CD8-positive, alpha-beta memory T cell (primary cell): Measurements from ENCODE around the gene AFAP1. TPM values are rescaled to one million over a fixed set of nuclear protein-coding genes. Genes with fewer than 3 reads are reported as not detected.

ENCODE experiments used
- CTCF ChIA-PET: fragments of 350-600 bp; sonication (Branson Sonifier 250); formaldehyde crosslinking; loops from one replicate; lab custom pipeline; 2021; ENCODE audit warnings: antibody characterized with exemption; lab: Charles Lee
- POLR2A ChIA-PET: fragments of 350-600 bp; sonication (Branson Sonifier 250); formaldehyde crosslinking; loops from one replicate; lab custom pipeline; 2021; ENCODE audit warnings: antibody characterized with exemption; lab: Charles Lee
- DNase-seq, 5 donors: peaks; one replicate each; pipeline versions ENCODE4 v3.0.0 to v3.0.0-alpha.2; 2020 to 2022; ENCODE audit warnings: mixed read lengths in 1 of 5
- H3K27ac ChIP-seq: one replicate; pipeline ENCODE4 v1.7.0; 2013; ENCODE audit warnings: low read depth, mild to moderate bottlenecking, low read length, moderate library complexity
- H3K27me3 ChIP-seq: 2 replicates; pipeline ENCODE4 v1.7.0; 2013; ENCODE audit warnings: low read length, mild to moderate bottlenecking; ENCODE audit not compliant: insufficient read depth, poor library complexity, severe bottlenecking
- H3K36me3 ChIP-seq: 2 replicates; pipeline ENCODE4 v1.7.0; 2013; ENCODE audit warnings: mild to moderate bottlenecking, low read length, moderate library complexity; ENCODE audit not compliant: insufficient read depth
- H3K4me1 ChIP-seq: 2 replicates; pipeline ENCODE4 v1.7.0; 2013; ENCODE audit warnings: mild to moderate bottlenecking, low read length, moderate library complexity; ENCODE audit not compliant: insufficient read depth
- H3K4me3 ChIP-seq: 2 replicates; pipeline ENCODE4 v1.7.0; 2013; ENCODE audit warnings: mild to moderate bottlenecking, low read length
- H3K9me3 ChIP-seq: 2 replicates; pipeline ENCODE4 v1.7.0; 2013; ENCODE audit warnings: mild to moderate bottlenecking, low read length
- H3K27ac Mint-ChIP-seq, 8 donors: one replicate each; pipeline ENCODE4 v1.8.0; 2020 to 2021; ENCODE audit warnings: mixed read lengths in 8 of 8, mild to moderate bottlenecking in 6 of 8, inconsistent platforms in 3 of 8, moderate library complexity in 3 of 8
- H3K27me3 Mint-ChIP-seq, 2 donors: one replicate each; pipeline ENCODE4 v1.8.0; 2020 to 2021; ENCODE audit warnings: mixed read lengths in 2 of 2, mild to moderate bottlenecking in 1 of 2, moderate library complexity in 1 of 2
- H3K36me3 Mint-ChIP-seq, 3 donors: one replicate each; pipeline ENCODE4 v1.8.0; 2020 to 2021; ENCODE audit warnings: mixed read lengths in 3 of 3, inconsistent platforms in 1 of 3, mild to moderate bottlenecking in 1 of 3
- H3K4me1 Mint-ChIP-seq, 3 donors: one replicate each; pipeline ENCODE4 v1.8.0; 2020 to 2021; ENCODE audit warnings: mixed read lengths in 3 of 3, inconsistent platforms in 1 of 3, mild to moderate bottlenecking in 1 of 3
- H3K4me3 Mint-ChIP-seq, 7 donors: one replicate each; pipeline ENCODE4 v1.8.0; 2020 to 2021; ENCODE audit warnings: mixed read lengths in 7 of 7, mild to moderate bottlenecking in 6 of 7, moderate library complexity in 4 of 7, inconsistent platforms in 2 of 7
- H3K9me3 Mint-ChIP-seq, 5 donors: one replicate each; pipeline ENCODE4 v1.8.0; 2020 to 2022; ENCODE audit warnings: mixed read lengths in 5 of 5, mild to moderate bottlenecking in 3 of 5, moderate library complexity in 2 of 5, inconsistent platforms in 1 of 5
- polyA plus RNA-seq: library from polyadenylated mRNA; unstranded; fragments of 300-500 nt; fragmentation: Illumina TruSeq; gene quantifications from one replicate; pipeline ENCODE4 v1.2.3, GENCODE V29; 2021
- total RNA-seq, 2 experiments: library from RNA; stranded (reverse); gene quantifications; one replicate each; pipeline ENCODE4 v1.2.3, GENCODE V29; 2021

AFAP1 gene
- total and polyA plus RNA-seq, 3 experiments from 2014 or later, result 2.3 to 19.9 (median 18.4) TPM

DNA sequence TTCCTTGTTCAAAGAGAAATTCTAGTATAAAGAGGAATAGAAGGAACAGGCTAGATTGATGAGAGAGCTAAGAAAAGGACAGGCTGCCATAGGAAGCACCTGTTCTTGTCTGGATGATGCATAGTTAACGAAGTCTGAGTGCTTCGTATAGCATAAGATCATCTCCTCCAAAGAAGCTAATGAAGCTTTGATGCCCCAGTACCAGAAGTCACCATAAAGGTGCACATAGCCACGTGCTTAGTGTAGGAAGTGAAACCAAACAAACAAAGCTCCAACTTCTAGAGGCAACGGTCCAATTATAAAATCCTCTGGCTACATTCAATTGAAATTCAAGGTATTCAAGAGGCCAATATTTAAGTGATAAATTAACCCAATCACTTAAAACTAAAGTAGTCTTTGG lies 31.0 kb downstream of the AFAP1 start:
- DNase-seq, result no peak
- no peaks in the 10 kb centered on the region for H3K27me3 ChIP-seq
- no peak overlapping the region for H3K4me3 ChIP-seq
- Mint-ChIP-seq H3K27ac (no peak overlapping the region), H3K4me1 (peaks cover 13 to 48% (median 31%) of the 10 kb centered on the region in 3 donors), H3K9me3 (no peaks in the 10 kb centered on the region), H3K36me3 (peaks cover 0 to 2% (median 0%) of the 10 kb centered on the region in 3 donors), H3K4me3 (no peak overlapping the region), H3K27me3 (no peaks in the 10 kb centered on the region)
- H3K27ac ChIP-seq, result no peak overlapping the region
- ChIA-PET POLR2A (interaction anchor here (0.6 to 0.8 kb wide), 2 partner anchors 31 to 35 kb away, joined by 4 to 5 read pairs; partner anchors contain the start of gene AFAP1), CTCF (interaction anchor here (0.9 to 1.7 kb wide), 3 partner anchors 13 to 79 kb away, joined by 3 to 6 read pairs (median 4); no protein-coding TSS in a partner anchor)
- H3K4me1 ChIP-seq, result no peaks in the 10 kb centered on the region
- H3K36me3 ChIP-seq, result no peaks in the 10 kb centered on the region
- no peaks in the 10 kb centered on the region for H3K9me3 ChIP-seq

DNA sequence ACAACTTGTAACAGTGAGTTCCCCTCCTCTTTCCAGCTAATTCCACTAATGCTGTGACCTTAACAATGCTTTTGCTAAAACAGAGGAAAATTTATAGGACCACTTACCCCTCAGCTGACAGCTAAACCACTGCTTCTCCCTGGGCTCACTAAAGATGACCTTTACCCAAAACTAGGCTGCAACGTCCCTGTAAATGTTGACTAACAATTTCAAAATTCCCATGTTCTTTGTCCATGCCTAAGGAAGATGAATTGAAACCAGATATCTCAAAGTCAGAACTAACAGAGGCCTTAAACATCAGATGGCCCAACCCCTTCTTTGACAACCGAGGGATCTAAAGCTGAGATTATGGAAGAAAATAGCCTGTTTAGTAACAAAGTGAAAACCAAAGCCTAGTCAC lies 32.5 kb downstream of the AFAP1 start:
- no peaks in the 10 kb centered on the region for H3K27me3 Mint-ChIP-seq
- peaks cover 0 to 2% (median 0%) of the 10 kb centered on the region in 3 donors for H3K36me3 Mint-ChIP-seq
- H3K4me1 Mint-ChIP-seq, result peaks cover 22 to 59% (median 37%) of the 10 kb centered on the region in 3 donors
- no peaks in the 10 kb centered on the region for H3K36me3 ChIP-seq
- H3K27ac Mint-ChIP-seq, result peak overlapping the region in 2 of 8 donors; percentile 59 to 77
- DNase-seq, result no peak
- no peak overlapping the region for H3K4me3 ChIP-seq
- no peaks in the 10 kb centered on the region for H3K9me3 ChIP-seq
- H3K4me1 ChIP-seq, result peaks cover 3% of the 10 kb centered on the region
- POLR2A ChIA-PET, result no interaction called here
- CTCF ChIA-PET, result interaction anchor here (0.9 kb wide), 1 partner anchor 12 kb away, joined by 4 read pairs; no protein-coding TSS in a partner anchor
- H3K9me3 Mint-ChIP-seq, result no peaks in the 10 kb centered on the region
- no peaks in the 10 kb centered on the region for H3K27me3 ChIP-seq
- H3K27ac ChIP-seq, result no peak overlapping the region
- no peak overlapping the region for H3K4me3 Mint-ChIP-seq

DNA sequence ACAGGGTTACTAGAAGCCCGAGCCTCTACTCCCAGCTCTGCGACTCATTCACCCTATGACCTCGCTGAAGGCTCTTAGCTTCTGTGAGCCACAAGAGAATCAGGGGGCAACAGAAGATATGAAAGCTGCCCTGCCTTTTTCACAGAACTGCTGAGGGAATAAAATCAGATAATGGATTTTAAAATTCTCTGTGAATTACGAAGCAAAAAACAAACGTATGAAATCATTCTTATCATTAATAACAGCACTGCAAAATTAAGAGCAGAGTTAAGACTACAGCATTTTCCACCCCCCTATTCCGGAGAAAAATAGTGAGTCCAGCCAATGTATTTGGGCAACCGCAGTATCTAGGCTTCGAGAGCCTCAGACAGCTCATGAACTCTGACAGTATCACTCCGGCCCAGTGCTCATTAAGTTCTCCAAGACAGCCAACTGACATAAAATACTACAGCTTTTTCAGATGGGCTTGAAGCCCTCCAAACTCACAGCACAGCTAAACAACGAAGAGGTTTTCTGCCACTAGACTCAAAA lies 33.4 kb downstream of the AFAP1 start:
- peaks cover 22 to 62% (median 38%) of the 10 kb centered on the region in 3 donors for H3K4me1 Mint-ChIP-seq
- Histone ChIP-seq H3K4me1 (peaks cover 3% of the 10 kb centered on the region), H3K9me3 (no peaks in the 10 kb centered on the region), H3K27ac (no peak overlapping the region), H3K4me3 (no peak overlapping the region), H3K36me3 (no peaks in the 10 kb centered on the region), H3K27me3 (no peaks in the 10 kb centered on the region)
- DNase-seq, result no peak
- peaks cover 0 to 2% of the 10 kb centered on the region in 2 donors for H3K27me3 Mint-ChIP-seq
- ChIA-PET POLR2A (no interaction called here), CTCF (interaction anchor here (0.9 kb wide), 1 partner anchor 11 kb away, joined by 4 read pairs; no protein-coding TSS in a partner anchor)
- no peak overlapping the region for H3K4me3 Mint-ChIP-seq
- peaks cover 0 to 2% (median 0%) of the 10 kb centered on the region in 3 donors for H3K36me3 Mint-ChIP-seq
- H3K27ac Mint-ChIP-seq, result no peak overlapping the region
- H3K9me3 Mint-ChIP-seq, result no peaks in the 10 kb centered on the region

DNA sequence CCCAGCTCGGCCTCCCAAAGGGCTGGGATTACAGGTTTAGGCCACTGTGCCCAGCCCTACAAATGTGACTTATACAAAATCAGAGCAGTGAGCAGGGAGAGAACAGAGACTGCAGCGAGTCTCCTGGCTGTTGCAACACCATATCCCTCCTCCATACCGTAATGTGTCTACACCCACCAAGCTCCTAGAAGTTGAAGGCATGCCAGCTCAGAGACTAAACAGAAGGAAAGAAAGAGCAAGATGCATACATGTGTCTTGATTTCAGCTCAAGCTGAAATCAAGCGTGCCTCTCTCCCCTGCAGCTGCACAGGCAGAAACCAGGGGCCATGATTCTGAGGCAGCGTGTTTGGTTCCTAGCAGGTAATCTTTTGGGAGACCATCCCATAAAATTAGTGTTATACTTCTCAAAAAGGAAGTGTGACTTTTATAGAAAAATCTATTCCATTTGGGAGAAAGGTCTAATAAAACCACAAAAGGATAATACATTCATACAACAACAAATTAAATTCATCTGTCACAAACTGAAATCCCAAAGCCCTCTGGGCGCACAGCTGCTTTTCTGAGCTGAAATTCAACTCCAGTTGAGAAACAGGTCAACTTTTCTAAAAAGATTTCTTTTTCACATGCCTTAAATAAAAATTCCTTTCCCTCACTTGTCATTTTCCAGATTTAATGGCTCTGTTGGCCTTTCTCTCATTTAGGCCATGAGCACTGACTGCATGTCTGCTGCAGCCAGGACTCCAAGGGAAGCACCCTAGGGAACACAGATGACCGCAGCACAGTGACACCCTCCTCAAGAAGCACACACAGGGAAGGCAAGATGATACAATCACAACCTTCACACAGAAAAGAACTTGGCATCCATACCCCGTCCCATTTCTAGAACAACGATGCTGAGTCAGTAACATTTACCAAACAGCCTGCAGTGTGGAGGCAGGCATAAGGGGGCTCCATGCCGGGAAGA lies 34.4 kb downstream of the AFAP1 start:
- Histone ChIP-seq H3K9me3 (no peaks in the 10 kb centered on the region), H3K4me3 (no peak overlapping the region), H3K4me1 (peaks cover 3% of the 10 kb centered on the region), H3K27ac (no peak overlapping the region), H3K36me3 (no peaks in the 10 kb centered on the region), H3K27me3 (no peaks in the 10 kb centered on the region)
- Mint-ChIP-seq H3K36me3 (peaks cover 0 to 2% (median 0%) of the 10 kb centered on the region in 3 donors), H3K4me1 (peaks cover 20 to 59% (median 38%) of the 10 kb centered on the region in 3 donors), H3K9me3 (no peaks in the 10 kb centered on the region), H3K4me3 (no peak overlapping the region), H3K27me3 (peaks cover 0 to 3% of the 10 kb centered on the region in 2 donors), H3K27ac (no peak overlapping the region)
- DNase-seq, result no peak
- ChIA-PET POLR2A (interaction anchor here (0.7 kb wide), 1 partner anchor 47 kb away, joined by 3 read pairs; no protein-coding TSS in a partner anchor), CTCF (interaction anchor here (1.3 kb wide), 1 partner anchor 101 kb away, joined by 3 read pairs; no protein-coding TSS in a partner anchor)

DNA sequence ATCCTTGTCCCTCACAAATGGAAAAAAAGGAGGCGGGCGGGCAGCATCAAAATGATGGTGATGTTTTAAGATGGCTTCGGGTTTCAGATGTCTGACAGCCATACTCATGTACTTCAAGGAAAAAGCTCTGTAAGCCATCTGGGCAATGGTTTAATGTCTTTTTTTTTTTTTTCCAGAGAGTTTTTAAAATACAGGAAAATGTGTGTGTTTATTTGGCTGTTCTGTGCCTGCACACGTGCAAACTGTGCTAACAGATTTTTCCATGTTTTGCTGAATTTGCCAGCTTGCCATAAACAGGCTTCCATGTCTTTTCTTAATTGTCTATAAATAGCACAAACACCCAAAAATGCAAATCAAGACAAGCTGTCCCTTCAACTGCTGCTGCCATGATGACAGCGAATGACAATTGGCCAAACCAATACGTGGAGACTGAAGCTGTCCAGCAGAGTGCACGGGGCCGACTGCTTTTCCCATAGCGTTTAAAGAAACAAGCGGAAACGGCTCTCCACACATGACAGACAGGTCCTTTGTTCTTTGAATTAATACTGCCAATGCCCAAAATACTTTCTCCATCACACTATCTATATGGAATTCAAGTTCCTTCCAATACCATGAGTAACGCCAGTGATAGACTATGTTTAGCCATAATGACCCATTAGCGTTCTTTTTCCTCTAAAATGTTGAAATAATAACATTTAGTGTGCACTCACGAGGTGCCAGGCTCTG lies 35.7 kb downstream of the AFAP1 start:
- H3K9me3 ChIP-seq, result no peaks in the 10 kb centered on the region
- peaks cover 3% of the 10 kb centered on the region for H3K4me1 ChIP-seq
- peaks cover 0 to 2% (median 0%) of the 10 kb centered on the region in 3 donors for H3K36me3 Mint-ChIP-seq
- no peaks in the 10 kb centered on the region for H3K36me3 ChIP-seq
- no peak overlapping the region for H3K27ac Mint-ChIP-seq
- no peak overlapping the region for H3K27ac ChIP-seq
- peaks cover 0 to 3% of the 10 kb centered on the region in 2 donors for H3K27me3 Mint-ChIP-seq
- H3K27me3 ChIP-seq, result no peaks in the 10 kb centered on the region
- H3K4me3 Mint-ChIP-seq, result no peak overlapping the region
- peaks cover 12 to 50% (median 26%) of the 10 kb centered on the region in 3 donors for H3K4me1 Mint-ChIP-seq
- DNase-seq, result no peak
- no peaks in the 10 kb centered on the region for H3K9me3 Mint-ChIP-seq
- POLR2A ChIA-PET, result no interaction called here
- CTCF ChIA-PET, result interaction anchor here (0.7 to 1.3 kb wide), 2 partner anchors 9 to 100 kb away, joined by 3 read pairs; no protein-coding TSS in a partner anchor
- no peak overlapping the region for H3K4me3 ChIP-seq

DNA sequence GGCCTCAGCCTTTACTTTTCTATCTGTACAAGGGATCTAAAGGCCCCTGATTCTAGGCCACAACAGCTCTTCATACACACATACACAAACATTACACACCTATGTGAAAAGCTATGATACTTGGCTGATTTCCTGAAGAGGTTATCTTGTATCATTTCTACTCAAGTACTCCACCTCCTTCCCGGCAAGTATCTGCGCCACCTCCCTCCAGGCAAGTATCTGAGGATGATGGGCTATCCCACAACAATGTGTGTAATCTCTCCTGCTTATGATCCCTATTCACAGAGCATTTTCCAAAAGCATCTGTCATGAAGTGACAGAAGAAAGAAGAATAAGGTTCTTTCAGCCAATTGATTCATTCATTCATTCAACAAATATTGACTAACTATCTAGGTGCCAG lies 36.8 kb downstream of the AFAP1 start:
- DNase-seq, result no peak
- Mint-ChIP-seq H3K4me3 (no peak overlapping the region), H3K27ac (peak overlapping the region in 1 of 8 donors; percentile 22), H3K36me3 (peaks cover 0 to 2% (median 0%) of the 10 kb centered on the region in 3 donors), H3K9me3 (no peaks in the 10 kb centered on the region), H3K4me1 (peaks cover 12 to 45% (median 25%) of the 10 kb centered on the region in 3 donors), H3K27me3 (peaks cover 0 to 3% of the 10 kb centered on the region in 2 donors)
- Histone ChIP-seq H3K27ac (no peak overlapping the region), H3K27me3 (no peaks in the 10 kb centered on the region), H3K4me1 (peaks cover 3% of the 10 kb centered on the region), H3K36me3 (no peaks in the 10 kb centered on the region), H3K9me3 (no peaks in the 10 kb centered on the region), H3K4me3 (no peak overlapping the region)
- POLR2A ChIA-PET, result no interaction called here
- CTCF ChIA-PET, result no interaction called here

DNA sequence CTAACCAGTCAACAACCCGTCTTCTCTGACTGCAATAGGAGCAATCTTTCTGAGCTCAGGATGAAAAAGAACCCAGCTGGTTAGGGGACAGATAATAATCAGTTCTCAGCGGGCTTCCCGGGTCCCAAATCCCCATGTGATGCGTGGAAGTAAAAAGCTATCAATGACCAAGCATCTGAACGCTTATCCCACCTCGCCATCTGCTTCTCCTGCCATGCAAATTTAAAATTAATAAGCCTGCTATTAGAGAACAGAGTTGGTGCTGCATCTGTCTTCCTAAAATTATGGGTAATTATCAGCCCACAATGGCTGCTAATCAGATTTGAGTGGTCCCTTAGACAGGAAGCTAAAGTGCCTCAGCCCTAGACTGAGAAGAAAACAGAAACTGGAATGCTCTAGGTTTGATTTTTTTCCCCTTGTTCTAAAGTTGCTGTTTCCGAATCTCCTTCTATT lies 37.5 kb downstream of the AFAP1 start:
- ChIA-PET POLR2A (no interaction called here), CTCF (no interaction called here)
- Histone ChIP-seq H3K9me3 (no peaks in the 10 kb centered on the region), H3K27me3 (no peaks in the 10 kb centered on the region), H3K36me3 (no peaks in the 10 kb centered on the region), H3K4me3 (no peak overlapping the region), H3K27ac (no peak overlapping the region), H3K4me1 (peaks cover 3% of the 10 kb centered on the region)
- peaks cover 0 to 3% of the 10 kb centered on the region in 2 donors for H3K27me3 Mint-ChIP-seq
- H3K27ac Mint-ChIP-seq, result peak overlapping the region in 3 of 8 donors; percentile 4 to 55 (median 22)
- DNase-seq, result no peak
- H3K36me3 Mint-ChIP-seq, result peaks cover 0 to under 1% (median 0%) of the 10 kb centered on the region in 3 donors
- H3K9me3 Mint-ChIP-seq, result no peaks in the 10 kb centered on the region
- peak overlapping the region in 1 of 7 donors; percentile 57 for H3K4me3 Mint-ChIP-seq
- peaks cover 10 to 42% (median 25%) of the 10 kb centered on the region in 3 donors for H3K4me1 Mint-ChIP-seq
